Measurements from ENCODE around the gene PLPPR5. TPM values are rescaled to one million over a fixed set of nuclear protein-coding genes. Genes with fewer than 3 reads are reported as not detected.

Gene PLPPR5
- total RNA-seq, 1 experiment from 2014 or later = not detected

DNA sequence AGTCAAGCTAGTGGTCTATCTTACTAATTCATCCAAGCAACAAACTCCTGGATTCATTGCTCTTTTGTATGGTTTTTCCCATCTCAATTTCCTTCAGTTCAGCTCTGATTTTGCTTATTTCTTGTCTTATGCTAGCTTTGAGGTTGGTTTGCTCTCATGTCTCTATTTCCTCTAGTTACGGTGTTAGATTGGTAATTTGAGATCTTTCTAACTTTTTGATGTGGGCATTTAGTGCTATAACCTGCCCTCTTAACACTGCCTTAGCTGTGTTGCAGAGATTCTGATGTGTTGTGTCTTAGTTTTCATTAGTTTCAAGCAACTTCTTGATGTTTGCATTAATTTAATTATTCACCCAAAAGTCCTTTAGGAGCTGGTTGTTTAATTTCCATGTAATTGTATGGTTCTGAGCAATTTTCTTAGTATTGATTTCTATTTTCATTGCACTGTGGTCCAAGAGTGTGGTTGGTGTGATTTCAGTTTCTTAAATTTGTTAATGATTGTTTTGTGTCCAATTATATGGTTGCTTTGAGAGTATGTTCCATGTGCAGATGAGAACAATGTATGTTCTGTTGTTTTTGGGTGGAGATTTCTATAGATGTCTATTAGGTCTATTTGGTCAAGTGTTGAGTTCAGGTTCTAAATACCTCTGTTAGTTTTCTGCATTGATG is 154.6 kb downstream of the PLPPR5 start:
- no peak for DNase-seq (ENCODE audit: low spot score)

- no peak for DNase-seq (ENCODE audit: low spot score)
These were observed 162.4 kb downstream of the PLPPR5 start for GRCh38 chr1:98842241-98842640.
